ENCODE measurements around the gene HUS1.
"Not testable (repeated sequence)": the region's sequence is repeated elsewhere in the genome, so short reads cannot be mapped to it uniquely, and the experiment has no call there.

HUS1 gene

GRCh38 chr7:47923081-47923875 lies 56.1 kb downstream of the HUS1 start:
- TF ChIP-seq ZNF623 (tag by site-specific recombination; IDR thresholded peaks at IDR 0.05) (peak; percentile 63), ZNF202 (tag by site-specific recombination; IDR thresholded peaks at IDR 0.05; ENCODE audit: borderline replicate concordance) (peak; percentile 67; the same call in 1 of the 2 replicates), ZNF580 (tag by site-specific recombination; IDR thresholded peaks at IDR 0.05) (0 out of 2 replicates have a peak, but pooled peaks have one; percentile 26), ZNF394 (tag by site-specific recombination; IDR thresholded peaks at IDR 0.05; ENCODE audit: borderline replicate concordance) (peak; percentile 88), ZNF654 (tag by site-specific recombination; IDR thresholded peaks at IDR 0.05; ENCODE audit: low read depth) (peak; percentile 22; the same call in 1 of the 2 replicates), ZNF433 (tag by site-specific recombination; IDR thresholded peaks at IDR 0.05; ENCODE audit: low read depth) (0 out of 2 replicates have a peak, but pooled peaks have one; percentile 50), ZBTB11 (tag by site-specific recombination; conservative IDR thresholded peaks at IDR 0.05; ENCODE audit: low read depth) (peak; percentile 72), ZNF558 (tag by site-specific recombination; IDR thresholded peaks at IDR 0.05) (0 out of 2 replicates have a peak, but pooled peaks have one; percentile 48), ZNF266 (tag by site-specific recombination; IDR thresholded peaks at IDR 0.05; ENCODE audit: low read depth) (0 out of 2 replicates have a peak, but pooled peaks have one; percentile 30), REST (tag by site-specific recombination; IDR thresholded peaks at IDR 0.05) (peak; percentile 51; the same call in 1 of the 2 replicates), ZNF518A (tag by site-specific recombination; conservative IDR thresholded peaks at IDR 0.05; ENCODE audit: low read depth) (peak; percentile 80), ZBTB8A (tag by site-specific recombination; IDR thresholded peaks at IDR 0.05) (peak; percentile 62), ZNF138 (tag by site-specific recombination; IDR thresholded peaks at IDR 0.05; ENCODE audit: borderline replicate concordance) (0 out of 2 replicates have a peak, but pooled peaks have one; percentile 17), ZNF555 (tag by site-specific recombination; conservative IDR thresholded peaks at IDR 0.05) (peak; percentile 61), ZNF529 (tag by site-specific recombination; IDR thresholded peaks at IDR 0.05; ENCODE audit: insufficient replicate concordance) (peak; percentile 18), ZBTB1 (tag by site-specific recombination; IDR thresholded peaks at IDR 0.05) (peak; percentile 54; the same call in 1 of the 2 replicates), ZNF426 (tag by site-specific recombination; IDR thresholded peaks at IDR 0.05) (peak; percentile 76), ZXDB (tag by site-specific recombination; IDR thresholded peaks at IDR 0.05) (0 out of 2 replicates have a peak, but pooled peaks have one; percentile 46), ZNF560 (tag by site-specific recombination; IDR thresholded peaks at IDR 0.05; ENCODE audit: borderline replicate concordance) (peak; percentile 38; the same call in 1 of the 2 replicates), ZNF629 (tag by site-specific recombination; IDR thresholded peaks at IDR 0.05) (0 out of 2 replicates have a peak, but pooled peaks have one; percentile 36)
- H3K4me3 ChIP-seq (ENCODE audit: low read depth, low read length); H3K36me3 ChIP-seq (ENCODE audit: control insufficient read depth in 2 of 2, insufficient read depth in 1 of 2, low read length in 2 of 2); H3K4me1 ChIP-seq (ENCODE audit: control insufficient read depth, insufficient read depth, low read length); H3K9me3 ChIP-seq (ENCODE audit: control insufficient read depth, insufficient read depth, low read depth, low read length); POLR2A ChIA-PET; H3K27ac ChIP-seq (ENCODE audit: extremely low read depth, low read depth, low read length): not testable (repeated sequence)
- CTCF ChIA-PET, result interaction anchor here (0.6 kb wide), 1 partner anchor 740 kb away, joined by 3 read pairs; no protein-coding TSS in a partner anchor

- H3K4me3 ChIP-seq (ENCODE audit: low read depth, low read length); H3K9me3 ChIP-seq (ENCODE audit: control insufficient read depth, insufficient read depth, low read depth, low read length); H3K36me3 ChIP-seq (ENCODE audit: control insufficient read depth in 2 of 2, insufficient read depth in 1 of 2, low read length in 2 of 2); POLR2A ChIA-PET; H3K4me1 ChIP-seq (ENCODE audit: control insufficient read depth, insufficient read depth, low read length); H3K27ac ChIP-seq (ENCODE audit: extremely low read depth, low read depth, low read length): not testable (repeated sequence)
- CTCF ChIA-PET, result interaction anchor here (0.7 to 2.1 kb wide), 2 partner anchors 24 to 434 kb away, joined by 5 to 9 read pairs; no protein-coding TSS in a partner anchor
Observed at GRCh38 chr7:47916514-47916913, 62.9 kb downstream of the HUS1 start.
